Measurements from ENCODE around the gene BAHD1.
"Not testable (repeated sequence)": the region's sequence is repeated elsewhere in the genome, so short reads cannot be mapped to it uniquely, and the experiment has no call there.

The BAHD1 gene

GRCh38 chr15:40445421-40445922 is 4.7 kb downstream of the BAHD1 start:
- DNase-seq (ENCODE audit: low read depth) = no peak

GRCh38 chr15:40446144-40446543 is 5.4 kb downstream of the BAHD1 start:
- DNase-seq (ENCODE audit: low read depth) = no peak

- DNase-seq (ENCODE audit: low read depth) = no peak
Measured at GRCh38 chr15:40448354-40448753, 7.6 kb downstream of the BAHD1 start.

GRCh38 chr15:40449275-40449674 is 8.5 kb downstream of the BAHD1 start:
- DNase-seq (ENCODE audit: low read depth) = peak; percentile 9

- DNase-seq (ENCODE audit: low read depth) = no peak
Measured at GRCh38 chr15:40450047-40450446, 9.3 kb downstream of the BAHD1 start.

- DNase-seq (ENCODE audit: low read depth) = no peak
Measured at GRCh38 chr15:40451527-40452158, 10.9 kb downstream of the BAHD1 start.

- no peak for DNase-seq (ENCODE audit: low read depth)
Measured at GRCh38 chr15:40452296-40453090, 11.7 kb downstream of the BAHD1 start.

GRCh38 chr15:40453941-40454340 is 13.2 kb downstream of the BAHD1 start:
- DNase-seq (ENCODE audit: low read depth) = not testable (repeated sequence)

- peak; percentile 26 for DNase-seq (ENCODE audit: low read depth)
Measured at GRCh38 chr15:40454904-40455391, 14.2 kb downstream of the BAHD1 start.

GRCh38 chr15:40456299-40456712 is 15.6 kb downstream of the BAHD1 start:
- no peak for DNase-seq (ENCODE audit: low read depth)

GRCh38 chr15:40456738-40457137 is 16.0 kb downstream of the BAHD1 start:
- DNase-seq (ENCODE audit: low read depth) = no peak

GRCh38 chr15:40458495-40459371 is 18.0 kb downstream of the BAHD1 start:
- DNase-seq (ENCODE audit: low read depth) = no peak

- no peak for DNase-seq (ENCODE audit: low read depth)
Measured at GRCh38 chr15:40459391-40460015, 18.8 kb downstream of the BAHD1 start.

GRCh38 chr15:40460404-40460803 is 19.7 kb downstream of the BAHD1 start:
- no peak for DNase-seq (ENCODE audit: low read depth)

- DNase-seq (ENCODE audit: low read depth) = no peak
Measured at GRCh38 chr15:40461958-40462357, 21.2 kb downstream of the BAHD1 start.

GRCh38 chr15:40463279-40463678 is 22.5 kb downstream of the BAHD1 start:
- DNase-seq (ENCODE audit: low read depth) = no peak

- DNase-seq (ENCODE audit: low read depth) = no peak
Measured at GRCh38 chr15:40463886-40464545, 23.3 kb downstream of the BAHD1 start.

- DNase-seq (ENCODE audit: low read depth) = no peak
Measured at GRCh38 chr15:40464595-40465185, 23.9 kb downstream of the BAHD1 start.

- DNase-seq (ENCODE audit: low read depth) = no peak
Measured at GRCh38 chr15:40465939-40466338, 25.2 kb downstream of the BAHD1 start.

- no peak for DNase-seq (ENCODE audit: low read depth)
Measured at GRCh38 chr15:40466426-40467260, 25.9 kb downstream of the BAHD1 start.

Data from fibroblast of gingiva (primary cell).